ENCODE measurements around the gene BRD2. TPM values are rescaled to one million over a fixed set of nuclear protein-coding genes. Genes with fewer than 3 reads are reported as not detected.

BRD2 gene
- total and polyA plus RNA-seq, 9 of the 15 experiments (the other 6 are each of a cell fraction or from before 2014, with no cell fraction given), result 19.0 to 252 (median 181) TPM

DNA sequence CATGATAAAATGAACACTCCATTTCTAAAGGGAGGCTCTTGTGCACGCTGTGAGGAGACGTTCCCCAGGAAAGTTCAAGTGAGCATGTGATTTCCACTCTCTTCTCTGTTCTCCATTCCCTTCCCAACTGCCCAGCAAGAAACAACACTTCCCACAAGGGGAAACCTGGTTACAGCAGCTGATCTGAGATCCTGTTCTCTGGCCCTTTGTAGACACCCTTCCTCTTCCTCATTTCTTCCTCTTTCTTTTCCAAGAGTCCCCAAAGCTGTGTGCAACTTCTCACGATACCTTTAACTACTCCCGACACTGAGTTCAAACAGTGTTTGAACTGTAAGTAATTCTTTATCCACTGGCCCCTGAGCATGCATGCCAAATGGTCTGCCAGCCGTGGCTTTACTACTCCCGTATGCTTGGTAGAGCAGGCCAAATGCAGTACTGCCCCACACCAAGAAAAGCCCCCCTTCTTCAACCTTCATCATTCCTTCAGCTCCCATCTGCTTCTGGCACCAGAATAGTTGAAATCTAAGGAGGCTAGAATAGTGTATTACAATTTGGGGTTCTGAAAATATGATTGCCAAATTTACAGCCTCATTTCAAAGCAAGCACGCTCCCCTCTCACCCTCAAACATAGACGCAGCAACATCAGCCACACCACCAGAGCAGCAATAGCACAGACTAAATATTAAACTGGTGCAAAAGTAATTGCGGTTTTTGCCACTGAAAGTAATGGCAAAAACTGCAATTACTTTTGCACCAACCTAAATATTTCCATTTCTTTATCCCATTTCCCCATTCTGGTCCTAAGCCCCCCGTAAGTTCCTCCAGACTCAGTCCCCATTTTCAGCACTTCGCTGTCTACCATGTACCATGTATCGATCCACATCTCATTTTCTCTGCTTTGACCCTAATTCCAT is 31.9 kb upstream of the BRD2 start:
- BruUV-seq (replicated peaks), result no TSS peak
- Histone ChIP-seq H3K4me1 (replicated peaks in 1 of 2; ENCODE audit: control insufficient read depth in 2 of 2, insufficient read depth in 2 of 2, low read length in 2 of 2) (no peaks in the 10 kb centered on the region), H3K9me1 (ENCODE audit: control insufficient read depth, insufficient read depth, low read length) (no peaks in the 10 kb centered on the region), H3K9me3 (replicated peaks; ENCODE audit: control insufficient read depth, insufficient read depth, low read depth, low read length) (no peaks in the 10 kb centered on the region), H3K79me2 (ENCODE audit: control insufficient read depth, insufficient read depth, low read length) (no peaks in the 10 kb centered on the region), H3K36me3 (ENCODE audit: control insufficient read depth, insufficient read depth, low read length) (no peaks in the 10 kb centered on the region), H3K4me3 (no peak overlapping the region), H2AFZ (ENCODE audit: low read depth, low read length) (no peak overlapping the region), H3K27ac (ENCODE audit: extremely low read depth, low read depth, low read length) (no peak overlapping the region), H3K4me2 (ENCODE audit: insufficient read depth, low read length) (no peak overlapping the region), H3K27me3 (ENCODE audit: control insufficient read depth in 2 of 2, insufficient read depth in 2 of 2, low read length in 2 of 2) (peaks cover 25 to 41% of the 10 kb centered on the region in 2 experiments), H4K20me1 (replicated peaks; ENCODE audit: control insufficient read depth, insufficient read depth, low read length) (no peaks in the 10 kb centered on the region), H3K9ac (ENCODE audit: insufficient read depth in 1 of 2, low read depth in 2 of 2, low read length in 2 of 2) (no peak overlapping the region)
- ATAC-seq (no peak), DNase-seq (ENCODE audit: extremely low read depth in 1 of 4, low spot score in 3 of 4) (no peak), FAIRE-seq (no peak)
- WGBS (ENCODE audit: insufficient coverage, low coverage, missing lambda C conversion rate), result 7% methylated on average over 12 of the region's 12 CpGs
- in situ Hi-C loops (cut with MboI), result loop anchor here (5.0 to 10.0 kb wide), 2 partner anchors 48 to 54 kb away; no protein-coding TSS in a partner anchor
- intact Hi-C loops (cut with micrococcal nuclease), result no loop called here
- ChIA-PET POLR2A (interaction anchor here (1.2 to 2.2 kb wide), 3 partner anchors 31 to 48 kb away, joined by 3 to 14 read pairs (median 11); no protein-coding TSS in a partner anchor), CTCF (ENCODE audit: low intra/inter-chr PET ratio) (interaction anchor here (0.6 to 2.1 kb wide), 5 partner anchors 46 to 490 kb away, joined by 4 to 11 read pairs (median 4); no protein-coding TSS in a partner anchor)
- TF ChIP-seq NCOA4 (IDR thresholded peaks at IDR 0.05; ENCODE audit: partially characterized antibody), result no peak
- TF ChIP-seq, protein P1, sequence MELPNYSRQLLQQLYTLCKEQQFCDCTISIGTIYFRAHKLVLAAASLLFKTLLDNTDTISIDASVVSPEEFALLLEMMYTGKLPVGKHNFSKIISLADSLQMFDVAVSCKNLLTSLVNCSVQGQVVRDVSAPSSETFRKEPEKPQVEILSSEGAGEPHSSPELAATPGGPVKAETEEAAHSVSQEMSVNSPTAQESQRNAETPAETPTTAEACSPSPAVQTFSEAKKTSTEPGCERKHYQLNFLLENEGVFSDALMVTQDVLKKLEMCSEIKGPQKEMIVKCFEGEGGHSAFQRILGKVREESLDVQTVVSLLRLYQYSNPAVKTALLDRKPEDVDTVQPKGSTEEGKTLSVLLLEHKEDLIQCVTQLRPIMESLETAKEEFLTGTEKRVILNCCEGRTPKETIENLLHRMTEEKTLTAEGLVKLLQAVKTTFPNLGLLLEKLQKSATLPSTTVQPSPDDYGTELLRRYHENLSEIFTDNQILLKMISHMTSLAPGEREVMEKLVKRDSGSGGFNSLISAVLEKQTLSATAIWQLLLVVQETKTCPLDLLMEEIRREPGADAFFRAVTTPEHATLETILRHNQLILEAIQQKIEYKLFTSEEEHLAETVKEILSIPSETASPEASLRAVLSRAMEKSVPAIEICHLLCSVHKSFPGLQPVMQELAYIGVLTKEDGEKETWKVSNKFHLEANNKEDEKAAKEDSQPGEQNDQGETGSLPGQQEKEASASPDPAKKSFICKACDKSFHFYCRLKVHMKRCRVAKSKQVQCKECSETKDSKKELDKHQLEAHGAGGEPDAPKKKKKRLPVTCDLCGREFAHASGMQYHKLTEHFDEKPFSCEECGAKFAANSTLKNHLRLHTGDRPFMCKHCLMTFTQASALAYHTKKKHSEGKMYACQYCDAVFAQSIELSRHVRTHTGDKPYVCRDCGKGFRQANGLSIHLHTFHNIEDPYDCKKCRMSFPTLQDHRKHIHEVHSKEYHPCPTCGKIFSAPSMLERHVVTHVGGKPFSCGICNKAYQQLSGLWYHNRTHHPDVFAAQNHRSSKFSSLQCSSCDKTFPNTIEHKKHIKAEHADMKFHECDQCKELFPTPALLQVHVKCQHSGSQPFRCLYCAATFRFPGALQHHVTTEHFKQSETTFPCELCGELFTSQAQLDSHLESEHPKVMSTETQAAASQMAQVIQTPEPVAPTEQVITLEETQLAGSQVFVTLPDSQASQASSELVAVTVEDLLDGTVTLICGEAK (IDR thresholded peaks at IDR 0.05), result peak; percentile 82
- TF ChIP-seq, protein P1 (CRISPR knock-in tag; IDR thresholded peaks at IDR 0.05), result no peak
- no peak for TF ChIP-seq HMG20B (CRISPR knock-in tag; IDR thresholded peaks at IDR 0.05)
- TF ChIP-seq, protein P2, sequence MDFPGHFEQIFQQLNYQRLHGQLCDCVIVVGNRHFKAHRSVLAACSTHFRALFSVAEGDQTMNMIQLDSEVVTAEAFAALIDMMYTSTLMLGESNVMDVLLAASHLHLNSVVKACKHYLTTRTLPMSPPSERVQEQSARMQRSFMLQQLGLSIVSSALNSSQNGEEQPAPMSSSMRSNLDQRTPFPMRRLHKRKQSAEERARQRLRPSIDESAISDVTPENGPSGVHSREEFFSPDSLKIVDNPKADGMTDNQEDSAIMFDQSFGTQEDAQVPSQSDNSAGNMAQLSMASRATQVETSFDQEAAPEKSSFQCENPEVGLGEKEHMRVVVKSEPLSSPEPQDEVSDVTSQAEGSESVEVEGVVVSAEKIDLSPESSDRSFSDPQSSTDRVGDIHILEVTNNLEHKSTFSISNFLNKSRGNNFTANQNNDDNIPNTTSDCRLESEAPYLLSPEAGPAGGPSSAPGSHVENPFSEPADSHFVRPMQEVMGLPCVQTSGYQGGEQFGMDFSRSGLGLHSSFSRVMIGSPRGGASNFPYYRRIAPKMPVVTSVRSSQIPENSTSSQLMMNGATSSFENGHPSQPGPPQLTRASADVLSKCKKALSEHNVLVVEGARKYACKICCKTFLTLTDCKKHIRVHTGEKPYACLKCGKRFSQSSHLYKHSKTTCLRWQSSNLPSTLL (IDR thresholded peaks at IDR 0.05), result peak; percentile 45; the same call in 1 of the 2 replicates
- peak; percentile 72; the same call in 1 of the 2 replicates for TF ChIP-seq NFRKB (IDR thresholded peaks at IDR 0.05; ENCODE audit: low read depth)
- TF ChIP-seq RBM39 (optimal IDR thresholded peaks at IDR 0.05; ENCODE audit: low read depth, low read length), result no peak
- TF ChIP-seq, protein P3, sequence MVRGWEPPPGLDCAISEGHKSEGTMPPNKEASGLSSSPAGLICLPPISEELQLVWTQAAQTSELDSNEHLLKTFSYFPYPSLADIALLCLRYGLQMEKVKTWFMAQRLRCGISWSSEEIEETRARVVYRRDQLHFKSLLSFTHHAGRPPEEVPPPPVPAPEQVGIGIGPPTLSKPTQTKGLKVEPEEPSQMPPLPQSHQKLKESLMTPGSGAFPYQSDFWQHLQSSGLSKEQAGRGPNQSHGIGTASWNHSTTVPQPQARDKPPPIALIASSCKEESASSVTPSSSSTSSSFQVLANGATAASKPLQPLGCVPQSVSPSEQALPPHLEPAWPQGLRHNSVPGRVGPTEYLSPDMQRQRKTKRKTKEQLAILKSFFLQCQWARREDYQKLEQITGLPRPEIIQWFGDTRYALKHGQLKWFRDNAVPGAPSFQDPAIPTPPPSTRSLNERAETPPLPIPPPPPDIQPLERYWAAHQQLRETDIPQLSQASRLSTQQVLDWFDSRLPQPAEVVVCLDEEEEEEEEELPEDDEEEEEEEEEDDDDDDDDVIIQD (CRISPR knock-in tag; IDR thresholded peaks at IDR 0.05), result no peak

Data from K562 (cell line).